ENCODE measurements around the gene STPG4. TPM values are rescaled to one million over a fixed set of nuclear protein-coding genes. Genes with fewer than 3 reads are reported as not detected.

The STPG4 gene
- total RNA-seq, 4 donors from 2014 or later, result 0.30 to 2.6 (median 1.4) TPM; not detected in 1

GRCh38 chr2:47040651-47041050 lies 114.5 kb downstream of the STPG4 start:
- H3K4me3 ChIP-seq, result no peak overlapping the region
- peaks cover 0 to 32% (median 0%) of the 10 kb centered on the region in 3 donors for H3K36me3 ChIP-seq
- peaks cover 3 to 69% (median 43%) of the 10 kb centered on the region in 4 donors for H3K4me1 ChIP-seq
- 78 to 89% methylated on average over 9 to 10 of the region's 10 CpGs for WGBS, 2 donors
- no peak for TF ChIP-seq POLR2A (IDR thresholded peaks at IDR 0.05)
- TF ChIP-seq, protein P1, sequence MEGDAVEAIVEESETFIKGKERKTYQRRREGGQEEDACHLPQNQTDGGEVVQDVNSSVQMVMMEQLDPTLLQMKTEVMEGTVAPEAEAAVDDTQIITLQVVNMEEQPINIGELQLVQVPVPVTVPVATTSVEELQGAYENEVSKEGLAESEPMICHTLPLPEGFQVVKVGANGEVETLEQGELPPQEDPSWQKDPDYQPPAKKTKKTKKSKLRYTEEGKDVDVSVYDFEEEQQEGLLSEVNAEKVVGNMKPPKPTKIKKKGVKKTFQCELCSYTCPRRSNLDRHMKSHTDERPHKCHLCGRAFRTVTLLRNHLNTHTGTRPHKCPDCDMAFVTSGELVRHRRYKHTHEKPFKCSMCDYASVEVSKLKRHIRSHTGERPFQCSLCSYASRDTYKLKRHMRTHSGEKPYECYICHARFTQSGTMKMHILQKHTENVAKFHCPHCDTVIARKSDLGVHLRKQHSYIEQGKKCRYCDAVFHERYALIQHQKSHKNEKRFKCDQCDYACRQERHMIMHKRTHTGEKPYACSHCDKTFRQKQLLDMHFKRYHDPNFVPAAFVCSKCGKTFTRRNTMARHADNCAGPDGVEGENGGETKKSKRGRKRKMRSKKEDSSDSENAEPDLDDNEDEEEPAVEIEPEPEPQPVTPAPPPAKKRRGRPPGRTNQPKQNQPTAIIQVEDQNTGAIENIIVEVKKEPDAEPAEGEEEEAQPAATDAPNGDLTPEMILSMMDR (IDR thresholded peaks at IDR 0.05), result no peak
- no peak for TF ChIP-seq EP300 (IDR thresholded peaks at IDR 0.05)
- no peaks in the 10 kb centered on the region for H3K9me3 ChIP-seq
- no peak for DNase-seq (ENCODE audit: low spot score in 2 of 2)
- peak overlapping the region; percentile 31 to 83 (median 43) for H3K27ac ChIP-seq
- H3K27me3 ChIP-seq, result no peaks in the 10 kb centered on the region

- Histone ChIP-seq H3K4me3 (no peak overlapping the region), H3K27ac (peak overlapping the region in 3 of 4 donors; percentile 31 to 83 (median 50)), H3K9me3 (no peaks in the 10 kb centered on the region), H3K4me1 (peaks cover 3 to 75% (median 48%) of the 10 kb centered on the region in 4 donors), H3K36me3 (peaks cover 0 to 26% (median 0%) of the 10 kb centered on the region in 3 donors), H3K27me3 (no peaks in the 10 kb centered on the region)
- DNase-seq (ENCODE audit: low spot score in 2 of 2), result no peak
- TF ChIP-seq, protein P1 (IDR thresholded peaks at IDR 0.05), result no peak
- no peak for TF ChIP-seq POLR2A (IDR thresholded peaks at IDR 0.05)
- peak in 1 of 2 donors; percentile 24 for TF ChIP-seq EP300 (IDR thresholded peaks at IDR 0.05)
- WGBS, 2 donors, result 74 to 87% methylated on average over 16 to 17 of the region's 17 CpGs
These were observed 115.1 kb downstream of the STPG4 start for GRCh38 chr2:47039913-47040562.

DNA sequence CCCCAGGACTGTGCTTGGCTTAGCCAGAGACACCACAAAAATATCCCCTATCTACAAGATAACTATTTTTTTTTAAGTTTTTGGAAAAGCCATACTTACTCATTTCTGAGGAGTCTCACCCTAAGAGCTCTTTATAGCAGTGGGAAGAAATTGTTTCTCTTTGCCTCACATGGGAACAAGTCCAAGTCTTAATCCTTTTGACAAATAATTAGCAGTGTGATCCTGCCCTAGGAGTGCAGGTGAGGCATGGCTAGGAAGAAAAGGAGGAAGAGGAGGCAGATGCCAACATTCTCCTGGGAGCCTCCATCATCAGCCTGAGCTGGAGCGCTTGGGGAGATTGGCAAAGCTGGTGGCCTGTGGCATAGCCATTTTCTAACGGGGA lies 115.6 kb downstream of the STPG4 start:
- Histone ChIP-seq H3K9me3 (no peaks in the 10 kb centered on the region), H3K4me3 (no peak overlapping the region), H3K27me3 (no peaks in the 10 kb centered on the region), H3K4me1 (peaks cover 3 to 81% (median 54%) of the 10 kb centered on the region in 4 donors), H3K36me3 (peaks cover 0 to 20% (median 0%) of the 10 kb centered on the region in 3 donors), H3K27ac (peak overlapping the region in 3 of 4 donors; percentile 10 to 83 (median 31))
- DNase-seq (ENCODE audit: low spot score in 2 of 2), result no peak
- TF ChIP-seq POLR2A (IDR thresholded peaks at IDR 0.05) (no peak), EP300 (IDR thresholded peaks at IDR 0.05) (no peak)
- TF ChIP-seq, protein P1 (IDR thresholded peaks at IDR 0.05), result no peak
- WGBS, 2 donors, result 79 to 86% methylated on average over 2 of the region's 2 CpGs

- Histone ChIP-seq H3K36me3 (peaks cover 0 to 18% (median 0%) of the 10 kb centered on the region in 3 donors), H3K4me1 (peaks cover 3 to 83% (median 58%) of the 10 kb centered on the region in 4 donors), H3K27me3 (no peaks in the 10 kb centered on the region), H3K9me3 (no peaks in the 10 kb centered on the region), H3K27ac (peak overlapping the region in 3 of 4 donors; percentile 10 to 83 (median 31)), H3K4me3 (no peak overlapping the region)
- DNase-seq (ENCODE audit: low spot score in 2 of 2), result no peak
- 70 to 76% methylated on average over 9 of the region's 9 CpGs for WGBS, 2 donors
- TF ChIP-seq POLR2A (IDR thresholded peaks at IDR 0.05) (no peak), EP300 (IDR thresholded peaks at IDR 0.05) (no peak)
- TF ChIP-seq, protein P1 (IDR thresholded peaks at IDR 0.05), result no peak
These were observed 116.2 kb downstream of the STPG4 start for GRCh38 chr2:47038656-47039488.

DNA sequence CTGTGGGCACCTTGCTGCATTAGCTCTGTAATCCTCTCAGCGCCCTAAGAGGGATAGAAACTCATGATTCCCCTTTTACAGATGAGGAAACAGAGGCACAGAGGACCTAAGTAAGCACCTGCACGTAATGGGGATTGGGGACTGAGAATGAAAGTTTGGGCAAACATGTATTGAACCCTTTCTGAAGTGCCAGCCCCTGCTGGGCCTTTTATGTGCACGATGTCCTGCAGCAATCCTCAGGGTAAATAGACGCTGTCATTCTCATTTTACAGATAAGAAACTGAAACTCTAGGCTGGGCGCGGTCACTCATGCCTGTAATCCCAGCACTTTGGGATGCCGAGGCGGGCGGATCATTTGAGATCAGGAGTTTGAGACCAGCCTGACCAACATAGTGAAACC lies 117.4 kb downstream of the STPG4 start:
- Histone ChIP-seq H3K36me3 (peaks cover 0 to 18% (median 0%) of the 10 kb centered on the region in 3 donors), H3K27ac (no peak overlapping the region), H3K4me3 (no peak overlapping the region), H3K4me1 (peaks cover 0 to 83% (median 58%) of the 10 kb centered on the region in 4 donors), H3K9me3 (no peaks in the 10 kb centered on the region), H3K27me3 (no peaks in the 10 kb centered on the region)
- whole genome bisulfite sequencing, 2 donors, result 86 to 93% methylated on average over 9 of the region's 9 CpGs
- TF ChIP-seq POLR2A (IDR thresholded peaks at IDR 0.05) (no peak), EP300 (IDR thresholded peaks at IDR 0.05) (no peak)
- TF ChIP-seq, protein P1 (IDR thresholded peaks at IDR 0.05), result no peak
- no peak for DNase-seq (ENCODE audit: low spot score in 2 of 2)

Measured in tibial nerve (tissue), 4 donors.